Pancreas (tissue), 10 donors: ENCODE measurements around the gene TMEM87A. TPM values are rescaled to one million over a fixed set of nuclear protein-coding genes. Genes with fewer than 3 reads are reported as not detected.

Experiments
- ATAC-seq, 4 donors: fragments of 200-7000 bp; cut with Tn5 transposase; one replicate each; pipeline versions ENCODE4 v1.8.0 to v1.9.1; 2020; ENCODE audit warnings: mild to moderate bottlenecking in 4 of 4, moderate library complexity in 4 of 4
- DNase-seq, 6 donors: peaks; one replicate each; pipeline ENCODE4 v3.0.0-alpha.2; 2020
- FAIRE-seq: peaks from 2 replicates; lab custom pipeline; 2012; peaks lifted over from hg19 to GRCh38; lab: Jason Lieb, UNC
- H3K27ac ChIP-seq, 4 donors: fragments of 200-600 bp; sonication (generic); 1 replicate in 3 of 4; 2 replicates in 1 of 4; pipeline versions ENCODE4 v1.5.0 to v1.8.0; 2020
- H3K27me3 ChIP-seq, 4 donors: fragments of 200-600 bp; one replicate each; pipeline ENCODE4 v1.8.0; 2021
- H3K36me3 ChIP-seq, 3 donors: fragments of 200-600 bp; sonication (generic) in 1 of 3; one replicate each; pipeline versions ENCODE4 v1.5.0 to v1.8.0; 2020 to 2021
- H3K4me1 ChIP-seq, 3 donors: fragments of 200-600 bp; one replicate each; pipeline ENCODE4 v1.8.0; 2021
- H3K4me3 ChIP-seq, 4 donors: fragments of 200-600 bp; sonication (generic) in 2 of 4; one replicate each; pipeline versions ENCODE4 v1.5.0 to v1.8.0; 2020 to 2021
- H3K9me3 ChIP-seq, 4 donors: fragments of 200-600 bp; one replicate each; pipeline ENCODE4 v1.8.0; 2021
- WGBS, 2 donors: extraction: QIAGEN DNeasy Blood & Tissue Kit; methylation state at CpG; one replicate each; pipeline ENCODE4 v1.1.7; 2013; 5-methylcytosine and 5-hydroxymethylcytosine counted together
- intact Hi-C, 3 donors: fragments of 100-400 bp; cut with DNase I; formaldehyde crosslinking; loops; one replicate each; pipeline versions ENCODE4 v1.11.1 to v1.14.2; 2022
- polyA plus RNA-seq, 2 donors: library from polyadenylated mRNA; stranded (reverse); fragments of 200-250 nt; gene quantifications; one replicate each; pipeline ENCODE4 v1.2.3, GENCODE V29; 2013
- total RNA-seq, 6 donors: library from RNA; stranded (reverse); fragmentation: NEBNext Ultra II Directional in 4 of 6; extraction: Animal tissue kit (Norgen Biotek cat#: 25700) in 4 of 6; gene quantifications; one replicate each; pipeline versions ENCODE4 v1.2.1 to v1.2.4, GENCODE V29; 2021 to 2023
- TF ChIP-seq, protein P1 (sequence below), 4 donors: fragments of 200-600 bp; sonication (generic) in 3 of 4; IDR thresholded peaks; one replicate each; pipeline versions ENCODE4 v1.5.0 to v1.8.0; 2021; ENCODE audit warnings: antibody characterized with exemption in 4 of 4
- donor health status: healthy with polysubstance abuse.
- donor health status: DM: no; HTN: no; CAD: no; lungs with moderate emphysema.
- donor health status: DM: no; HTN: no; CAD: no.
- donor health status: control.
- donor health status: control.
- donor health status: Bipolar disorder and iron deficiency.
- donor health status: DM: yes; HTN: yes; CAD: no.
- donor health status: DM: no; HTN: no; CAD: no.
- donor health status: DM: no; HTN: no; CAD: no.
- donor health status: DM: yes; HTN: yes; CAD: no.

Gene TMEM87A
- total and polyA plus RNA-seq, 8 donors = 12.2 to 32.1 (median 23.1) TPM

DNA sequence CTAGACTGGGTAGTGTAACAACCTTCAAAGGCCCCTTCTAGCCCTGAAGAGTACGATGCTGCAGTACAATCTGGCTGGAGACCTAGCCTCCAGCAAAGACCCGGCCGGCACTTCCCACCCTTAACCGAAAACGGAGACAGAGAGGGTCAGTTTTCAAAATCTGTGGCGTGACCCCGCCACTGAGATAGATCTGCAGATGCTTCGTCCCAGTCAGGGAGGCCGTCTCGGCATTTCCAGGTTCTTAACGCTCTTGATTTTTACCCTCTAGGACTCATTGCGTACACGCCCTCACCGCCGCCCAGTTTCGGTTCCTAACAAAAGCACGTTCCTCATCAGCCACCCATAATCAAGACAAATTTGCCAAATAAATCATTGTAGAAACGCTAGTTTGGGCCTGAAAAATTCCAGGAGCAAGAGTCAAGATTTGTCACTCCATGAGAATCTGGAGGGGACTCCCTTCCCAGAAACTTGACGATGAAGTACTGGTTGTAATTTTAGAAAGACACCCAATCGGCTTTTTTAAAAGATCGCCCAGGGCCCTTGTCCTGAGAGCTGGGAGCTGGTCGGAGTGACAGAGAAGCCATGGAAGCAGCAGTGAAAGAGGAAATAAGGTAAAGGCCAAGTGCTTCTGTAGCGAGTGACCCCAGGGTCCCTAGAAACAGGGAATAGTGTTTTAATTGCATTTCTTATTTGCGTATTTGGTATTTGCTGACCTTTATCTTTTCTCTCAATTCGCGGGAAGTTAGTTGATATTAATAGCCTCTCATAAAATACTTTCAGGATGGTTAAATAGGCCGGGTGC lies 868 bp upstream of the TMEM87A start:
- peaks cover 26 to 41% (median 31%) of the 10 kb centered on the region in 3 donors for H3K4me1 ChIP-seq
- H3K27ac ChIP-seq = peak overlapping the region; percentile 82 to 95 (median 89)
- no peaks in the 10 kb centered on the region for H3K27me3 ChIP-seq
- no peaks in the 10 kb centered on the region for H3K36me3 ChIP-seq
- peak; percentile 26 to 60 (median 42) for ATAC-seq
- WGBS, 2 donors = 1% methylated on average over 27 of the region's 27 CpGs
- H3K4me3 ChIP-seq = peak overlapping the region; percentile 47 to 69 (median 57)
- FAIRE-seq = no peak
- DNase-seq = peak; percentile 28 to 73 (median 51)
- TF ChIP-seq, protein P1, sequence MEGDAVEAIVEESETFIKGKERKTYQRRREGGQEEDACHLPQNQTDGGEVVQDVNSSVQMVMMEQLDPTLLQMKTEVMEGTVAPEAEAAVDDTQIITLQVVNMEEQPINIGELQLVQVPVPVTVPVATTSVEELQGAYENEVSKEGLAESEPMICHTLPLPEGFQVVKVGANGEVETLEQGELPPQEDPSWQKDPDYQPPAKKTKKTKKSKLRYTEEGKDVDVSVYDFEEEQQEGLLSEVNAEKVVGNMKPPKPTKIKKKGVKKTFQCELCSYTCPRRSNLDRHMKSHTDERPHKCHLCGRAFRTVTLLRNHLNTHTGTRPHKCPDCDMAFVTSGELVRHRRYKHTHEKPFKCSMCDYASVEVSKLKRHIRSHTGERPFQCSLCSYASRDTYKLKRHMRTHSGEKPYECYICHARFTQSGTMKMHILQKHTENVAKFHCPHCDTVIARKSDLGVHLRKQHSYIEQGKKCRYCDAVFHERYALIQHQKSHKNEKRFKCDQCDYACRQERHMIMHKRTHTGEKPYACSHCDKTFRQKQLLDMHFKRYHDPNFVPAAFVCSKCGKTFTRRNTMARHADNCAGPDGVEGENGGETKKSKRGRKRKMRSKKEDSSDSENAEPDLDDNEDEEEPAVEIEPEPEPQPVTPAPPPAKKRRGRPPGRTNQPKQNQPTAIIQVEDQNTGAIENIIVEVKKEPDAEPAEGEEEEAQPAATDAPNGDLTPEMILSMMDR (IDR thresholded peaks at IDR 0.05) = no peak
- no peaks in the 10 kb centered on the region for H3K9me3 ChIP-seq
- intact Hi-C loops = no loop called here

GRCh38 chr15:42270996-42271395 lies 2.2 kb downstream of the TMEM87A start:
- no peak for DNase-seq
- Histone ChIP-seq H3K36me3 (peaks cover 0 to 12% (median 3%) of the 10 kb centered on the region in 3 donors), H3K4me1 (peaks cover 32 to 41% (median 35%) of the 10 kb centered on the region in 3 donors), H3K27ac (no peak overlapping the region), H3K4me3 (no peak overlapping the region), H3K27me3 (no peaks in the 10 kb centered on the region), H3K9me3 (no peaks in the 10 kb centered on the region)
- TF ChIP-seq, protein P1 (IDR thresholded peaks at IDR 0.05) = no peak
- WGBS, 2 donors = 51 to 58% methylated on average over 5 of the region's 5 CpGs
- no peak for ATAC-seq
- intact Hi-C loops = no loop called here
- no peak for FAIRE-seq

DNA sequence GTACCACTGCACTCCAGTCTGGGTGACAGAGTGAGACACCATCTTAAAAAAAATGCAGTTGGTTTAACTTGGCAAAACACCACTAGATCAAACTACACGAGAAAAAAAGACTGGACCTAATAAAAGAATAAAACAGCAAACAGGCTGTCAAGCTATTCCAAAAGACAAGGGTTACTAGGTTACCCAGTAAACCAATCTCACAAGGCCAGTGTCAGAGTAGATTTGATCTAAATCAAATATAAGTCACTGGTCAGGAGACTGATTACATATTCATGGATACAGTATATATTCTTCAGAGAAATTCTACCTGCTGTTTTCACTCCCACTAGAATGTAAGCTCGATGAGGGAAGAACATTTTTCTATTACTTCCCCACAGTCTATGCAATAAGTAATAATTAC lies 2.7 kb downstream of the TMEM87A start:
- Histone ChIP-seq H3K36me3 (peaks cover 0 to 16% (median 3%) of the 10 kb centered on the region in 3 donors), H3K9me3 (no peaks in the 10 kb centered on the region), H3K27ac (no peak overlapping the region), H3K4me3 (no peak overlapping the region), H3K4me1 (peaks cover 30 to 38% (median 35%) of the 10 kb centered on the region in 3 donors), H3K27me3 (no peaks in the 10 kb centered on the region)
- ATAC-seq (no peak), DNase-seq (no peak), FAIRE-seq (no peak)
- TF ChIP-seq, protein P1 (IDR thresholded peaks at IDR 0.05) = no peak
- intact Hi-C loops = no loop called here
- 45 to 49% methylated on average over 2 of the region's 2 CpGs for WGBS, 2 donors

- FAIRE-seq (peak; percentile 9), DNase-seq (no peak), ATAC-seq (no peak)
- no peaks in the 10 kb centered on the region for H3K9me3 ChIP-seq
- no peak overlapping the region for H3K27ac ChIP-seq
- intact Hi-C loops = no loop called here
- peaks cover 14 to 28% (median 26%) of the 10 kb centered on the region in 3 donors for H3K4me1 ChIP-seq
- no peak overlapping the region for H3K4me3 ChIP-seq
- H3K27me3 ChIP-seq = no peaks in the 10 kb centered on the region
- TF ChIP-seq, protein P1 (IDR thresholded peaks at IDR 0.05) = no peak
- H3K36me3 ChIP-seq = peaks cover 0 to 39% (median 3%) of the 10 kb centered on the region in 3 donors
These were observed 5.9 kb downstream of the TMEM87A start for GRCh38 chr15:42267286-42267685.

DNA sequence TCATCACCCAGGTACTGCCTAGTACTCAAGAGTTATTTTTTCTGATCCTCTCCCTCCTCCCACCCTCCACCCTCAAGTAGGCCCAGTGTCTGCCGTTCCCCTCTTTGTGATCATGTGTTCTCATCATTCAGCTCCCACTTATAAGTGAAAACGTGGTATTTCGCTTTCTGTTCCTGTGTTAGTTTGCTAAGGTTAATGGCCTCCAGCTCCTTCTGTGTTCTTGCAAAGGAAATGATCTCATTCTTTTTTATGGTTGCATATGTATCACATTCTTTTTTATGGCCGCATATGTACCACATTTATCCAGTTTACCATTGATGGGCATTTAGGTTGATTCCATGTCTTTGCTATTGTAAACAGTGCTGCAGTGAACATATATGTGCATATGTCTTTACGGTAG lies 8.4 kb downstream of the TMEM87A start:
- ATAC-seq (no peak), DNase-seq (no peak), FAIRE-seq (no peak)
- no peaks in the 10 kb centered on the region for H3K9me3 ChIP-seq
- peaks cover 0 to 47% (median 3%) of the 10 kb centered on the region in 3 donors for H3K36me3 ChIP-seq
- H3K4me3 ChIP-seq = no peak overlapping the region
- intact Hi-C loops = no loop called here
- H3K27ac ChIP-seq = no peak overlapping the region
- H3K27me3 ChIP-seq = no peaks in the 10 kb centered on the region
- peaks cover 6 to 7% (median 7%) of the 10 kb centered on the region in 3 donors for H3K4me1 ChIP-seq
- TF ChIP-seq, protein P1 (IDR thresholded peaks at IDR 0.05) = no peak
- WGBS, 2 donors = 95% methylated on average over 5 of the region's 5 CpGs
